Ramos (cell line): Measurements from ENCODE around the gene ZNF678.

Experiments
- in situ Hi-C: fragments of 300-500 bp; cut with MboI; formaldehyde crosslinking; loops from one replicate; pipeline ENCODE4 v1.14.3; 2022; ENCODE audit warnings: low sequenced_read_pairs; ENCODE audit not compliant: unreplicated experiment

ZNF678 gene

DNA sequence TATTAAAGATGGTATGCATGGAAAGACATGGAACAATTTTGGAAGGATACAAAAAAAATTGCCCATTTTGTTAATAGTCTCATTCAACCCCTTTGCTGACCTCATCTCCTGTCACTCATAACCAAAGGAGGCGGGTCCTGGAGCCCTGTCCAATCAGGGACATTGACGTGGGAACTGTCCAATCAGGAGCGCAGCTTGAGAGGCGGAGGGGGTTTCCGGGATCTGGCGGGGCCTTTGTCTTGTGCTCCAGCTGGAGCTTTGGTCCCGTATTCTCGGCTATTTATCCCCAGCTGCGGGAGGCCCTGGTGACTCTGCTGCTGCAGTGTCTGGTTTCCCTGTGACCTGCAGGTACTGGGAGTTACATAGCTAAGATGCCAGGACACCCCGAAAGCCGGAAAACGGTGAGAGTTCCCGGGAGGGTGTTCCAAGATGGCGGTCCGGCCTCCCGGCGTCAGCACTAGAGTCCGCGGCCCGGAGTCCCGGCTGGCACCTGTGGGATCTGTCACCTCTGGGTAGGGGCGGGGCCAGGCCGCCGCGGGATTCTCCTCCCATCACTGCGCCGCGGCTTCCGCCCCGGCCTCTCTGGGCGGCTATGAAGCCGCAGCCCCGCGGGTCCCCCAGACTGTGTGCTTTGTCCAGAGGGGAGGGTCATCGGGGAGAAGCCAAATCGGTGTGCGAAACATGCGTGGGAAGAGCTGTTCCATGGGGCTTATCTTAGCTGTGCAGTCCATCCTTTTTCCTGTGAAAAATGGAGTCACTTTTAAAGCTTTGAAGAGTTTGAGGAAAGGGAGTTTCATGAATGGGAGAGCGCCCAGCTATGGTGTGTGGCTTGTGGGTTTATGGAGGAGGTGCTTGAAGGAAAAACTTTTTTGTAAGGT, at the start of gene ZNF678:
TSS of gene ZNF678 (plus strand) at position 233 of the 878 bp plus-strand sequence. CDS start 87,436 bp downstream, outside the sequence.
- in situ Hi-C loops: no loop called here

DNA sequence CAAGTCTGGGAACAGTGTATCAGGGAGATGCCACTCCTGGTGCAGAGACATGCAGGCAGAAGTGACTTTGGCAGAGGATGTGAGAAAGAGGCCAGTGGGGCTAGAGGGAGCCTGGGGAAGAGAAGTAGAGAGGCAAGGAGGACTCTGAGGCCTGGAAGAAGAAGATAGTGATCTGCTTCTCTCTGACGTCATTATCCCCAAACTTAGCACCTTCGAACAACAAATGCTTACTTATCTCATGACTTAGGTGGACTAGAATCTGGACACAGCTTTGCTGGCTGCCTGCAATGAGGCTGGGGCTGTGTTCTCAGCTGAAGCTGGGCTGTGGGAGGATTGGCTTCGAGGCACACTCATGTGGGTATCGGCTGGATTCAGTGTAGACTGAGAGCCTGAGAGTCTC, 44.5 kb upstream of the ZNF678 start:
- in situ Hi-C loops: no loop called here

DNA sequence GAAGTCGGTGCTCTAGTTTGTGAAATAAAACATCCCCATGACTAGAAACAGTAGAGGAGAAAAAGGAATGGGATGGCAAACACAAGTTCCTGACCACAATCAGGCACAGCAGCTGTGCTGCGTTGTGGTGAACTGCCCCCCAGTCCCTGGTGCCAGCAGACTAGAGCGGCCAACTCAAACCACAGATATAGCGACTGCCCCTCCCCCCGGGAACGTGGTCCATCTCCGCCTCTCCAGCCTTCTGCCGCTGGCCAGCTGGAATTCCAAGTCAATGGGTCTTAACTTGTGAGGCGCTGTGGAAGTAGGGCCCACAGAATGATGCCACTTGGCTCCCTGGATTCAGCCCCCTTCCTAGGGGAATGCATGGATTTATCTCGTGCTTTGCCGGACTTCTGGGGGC, 41.6 kb upstream of the ZNF678 start:
- in situ Hi-C loops: no loop called here

GRCh38 chr1:227526524-227526923, 36.8 kb upstream of the ZNF678 start:
- in situ Hi-C loops: no loop called here

GRCh38 chr1:227532019-227532619, 31.2 kb upstream of the ZNF678 start:
- in situ Hi-C loops: no loop called here

- in situ Hi-C loops: no loop called here
Measured at GRCh38 chr1:227540170-227541098, 22.9 kb upstream of the ZNF678 start.

- in situ Hi-C loops: no loop called here
Measured at GRCh38 chr1:227541129-227541528, 22.2 kb upstream of the ZNF678 start.

GRCh38 chr1:227541796-227542152, 21.6 kb upstream of the ZNF678 start:
- in situ Hi-C loops: no loop called here

DNA sequence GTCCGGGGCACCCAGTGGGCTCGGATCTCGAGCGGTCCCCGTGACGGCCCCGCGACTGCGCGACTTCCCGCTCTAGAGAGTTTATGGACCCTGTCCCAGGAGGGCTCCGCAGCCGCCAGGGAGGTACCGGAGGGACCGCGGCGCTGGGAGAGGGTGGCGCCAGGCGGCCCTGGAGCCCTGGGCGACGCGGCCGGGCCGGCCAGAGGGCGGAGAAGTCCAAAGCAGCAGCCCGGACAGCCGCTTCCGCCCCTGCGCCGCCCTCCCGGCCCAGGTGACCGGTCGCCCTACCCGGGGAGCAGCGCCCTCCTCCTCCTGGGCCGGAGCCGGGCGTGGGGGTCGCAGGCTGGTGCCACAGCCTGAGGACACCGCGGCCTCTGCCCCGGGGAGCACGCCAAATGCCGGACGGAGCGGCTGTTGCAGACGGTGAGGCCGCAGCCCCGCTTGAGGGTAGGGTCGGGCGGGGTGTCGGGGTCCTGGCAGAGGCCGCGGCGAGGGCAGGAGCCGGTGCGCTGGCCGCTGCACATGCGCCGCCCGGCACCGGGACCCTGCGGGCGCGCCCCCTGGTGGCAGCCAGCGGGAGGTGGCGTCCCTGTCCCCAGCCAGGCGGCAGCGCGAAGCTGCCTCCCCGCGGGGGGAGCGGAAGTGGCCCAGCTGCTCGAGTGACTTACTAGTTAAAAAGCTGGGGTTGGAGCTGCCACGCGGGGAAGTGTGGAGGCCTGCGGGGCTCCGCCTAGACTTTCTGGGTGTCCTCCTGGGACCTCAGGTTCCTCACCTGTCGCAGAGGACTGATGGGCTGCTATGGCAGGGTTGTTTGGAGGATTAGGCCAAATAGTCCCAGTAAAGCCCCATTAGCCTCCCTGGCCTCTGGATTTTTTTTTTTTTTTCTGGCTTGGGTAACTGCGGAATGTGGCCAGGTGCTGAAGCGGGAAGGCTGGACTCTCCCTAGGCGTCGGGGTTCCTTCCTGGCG, 20.9 kb upstream of the ZNF678 start:
- in situ Hi-C loops: no loop called here

DNA sequence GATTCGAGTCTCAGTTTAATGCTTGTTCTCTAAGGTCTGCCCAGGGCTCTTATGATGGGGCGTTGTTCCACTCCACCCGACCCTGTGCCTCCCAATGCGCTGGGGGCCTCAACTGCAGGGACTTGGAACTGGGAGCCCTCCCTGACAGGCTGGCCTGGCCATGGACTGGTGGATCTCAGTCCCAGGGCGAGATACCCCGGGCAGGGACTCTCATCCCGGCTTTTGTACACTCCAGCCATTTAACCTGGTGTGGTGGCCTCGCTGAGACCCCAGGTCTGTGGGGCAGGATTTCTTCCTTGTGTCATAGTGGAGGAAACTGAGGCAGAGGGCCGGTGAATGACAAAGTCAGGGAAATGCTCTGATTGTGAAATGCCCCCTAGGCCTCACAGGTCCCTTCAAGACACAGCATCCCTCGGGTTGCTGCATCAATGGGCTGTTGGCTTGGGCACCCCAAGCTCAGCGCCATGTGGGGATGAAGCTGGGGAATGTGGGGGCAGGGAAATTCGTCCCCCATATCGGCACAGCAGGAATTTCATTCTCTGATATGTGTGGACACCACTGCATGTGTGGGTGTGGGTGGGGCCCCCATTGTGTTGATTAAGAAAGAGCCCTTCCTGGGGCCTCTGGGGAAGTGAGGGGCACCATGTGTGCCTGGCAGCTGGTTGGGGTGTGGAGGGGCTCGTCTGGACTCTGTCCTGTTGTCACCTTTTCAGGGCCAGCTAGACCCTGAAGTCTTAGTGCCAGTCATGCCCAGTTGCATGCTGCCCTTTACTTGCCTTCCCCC, 19.9 kb upstream of the ZNF678 start:
- in situ Hi-C loops: no loop called here

DNA sequence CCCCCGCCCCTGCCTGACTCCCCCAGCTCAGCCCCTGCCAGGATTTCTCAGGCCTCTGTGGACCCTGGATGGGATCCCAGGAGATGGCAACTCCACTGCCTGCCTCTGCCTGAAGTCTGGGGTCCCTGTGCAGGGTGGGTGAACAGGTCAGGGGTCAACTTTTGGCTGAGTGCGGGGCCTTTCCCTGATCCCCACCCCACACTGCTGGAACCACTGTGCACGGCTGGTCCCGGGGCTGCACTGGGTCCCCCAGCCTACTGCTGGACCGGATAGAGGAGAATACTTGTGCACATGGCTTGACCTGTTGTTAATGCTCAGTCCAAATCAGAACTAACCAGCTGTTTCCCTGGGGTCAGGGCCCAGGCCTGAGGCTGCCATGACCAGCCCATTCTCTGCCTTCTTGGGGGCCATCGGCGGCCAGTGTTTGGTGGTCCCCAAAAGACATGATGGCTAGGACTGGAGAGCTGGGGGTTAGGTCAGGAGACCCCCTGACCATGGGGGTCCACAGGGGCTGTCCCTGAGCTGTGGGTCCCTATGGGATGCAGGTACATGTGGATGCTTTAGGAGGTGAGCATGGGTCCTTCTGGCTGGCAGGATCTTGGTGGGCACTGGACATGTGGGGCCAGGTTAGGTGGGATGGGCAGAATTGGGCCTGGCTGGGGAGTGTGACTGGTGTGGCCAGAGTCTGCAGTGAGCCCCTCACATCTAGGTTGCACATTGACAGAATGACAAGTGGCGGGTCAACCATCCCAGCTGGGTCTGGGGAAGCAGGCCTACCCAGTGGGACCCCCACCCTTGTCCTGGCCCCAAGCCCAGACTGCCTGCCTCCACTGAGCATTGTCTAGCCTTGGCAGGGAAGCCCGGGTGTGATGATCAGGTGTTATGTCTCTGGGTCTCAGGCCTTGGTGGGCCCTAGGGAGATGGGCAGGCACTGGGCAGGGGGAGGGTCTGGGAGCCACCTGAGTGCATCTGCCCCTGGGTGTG, 19.0 kb upstream of the ZNF678 start:
- in situ Hi-C loops: no loop called here

GRCh38 chr1:227545361-227545760, 18.0 kb upstream of the ZNF678 start:
- in situ Hi-C loops: no loop called here

GRCh38 chr1:227546059-227546458, 17.3 kb upstream of the ZNF678 start:
- in situ Hi-C loops: no loop called here

DNA sequence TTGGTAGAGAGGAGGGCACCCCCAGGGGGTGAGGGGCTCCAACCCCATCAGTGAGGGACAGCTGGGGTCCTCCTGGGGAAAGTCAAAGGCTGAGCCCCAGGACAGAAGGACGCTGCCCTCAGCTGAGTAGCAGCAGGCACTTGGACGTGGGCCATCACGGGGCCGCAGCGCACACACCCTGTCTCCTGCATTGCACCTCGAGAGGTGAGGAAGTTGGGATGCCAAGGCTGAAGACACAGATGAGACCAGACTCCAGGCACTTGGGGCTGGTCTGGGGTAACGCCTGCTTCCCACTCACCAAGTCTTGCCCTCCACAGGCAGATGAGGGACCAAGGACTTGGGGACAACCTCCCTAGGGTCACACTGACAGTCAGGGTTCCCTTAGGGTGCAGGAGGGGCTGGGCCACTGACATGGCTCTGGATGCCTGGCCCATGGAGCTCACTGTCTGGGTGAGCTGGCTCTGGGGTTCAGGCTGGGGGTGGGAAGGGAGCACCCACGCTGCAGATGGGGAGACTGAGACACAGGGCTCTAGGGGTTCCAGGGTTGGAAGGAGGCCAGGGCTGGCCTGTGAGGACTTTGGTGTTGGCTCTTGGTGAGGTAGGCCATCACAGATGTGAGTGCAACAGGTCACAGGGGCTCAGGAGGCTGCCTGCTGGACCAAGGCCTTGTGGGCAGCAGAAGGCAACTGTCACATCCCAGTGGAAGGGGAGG, 16.6 kb upstream of the ZNF678 start:
- in situ Hi-C loops: no loop called here

GRCh38 chr1:227547310-227548118, 15.8 kb upstream of the ZNF678 start:
- in situ Hi-C loops: no loop called here

- in situ Hi-C loops: no loop called here
Measured at GRCh38 chr1:227548119-227548397, 15.3 kb upstream of the ZNF678 start.

DNA sequence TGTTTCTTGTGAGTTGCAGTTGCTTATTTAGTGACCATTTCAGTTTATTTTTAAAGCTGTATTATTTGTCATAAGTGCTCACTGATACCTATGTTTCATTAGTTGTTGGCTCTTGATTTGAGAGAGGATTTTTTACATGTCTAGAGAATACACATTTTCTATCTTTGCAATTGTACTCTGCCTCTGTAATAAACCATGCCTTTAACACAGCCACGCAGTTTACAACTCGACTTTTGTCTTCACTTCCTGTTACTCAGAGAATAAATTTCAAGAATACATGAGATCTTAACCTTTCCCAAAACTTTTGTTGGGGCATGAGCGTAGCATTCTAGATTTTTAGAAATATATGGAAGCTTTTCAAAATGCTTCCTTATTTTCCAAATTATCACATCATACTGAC, 14.9 kb upstream of the ZNF678 start:
- in situ Hi-C loops: no loop called here
